ENCODE data around the gene F8A1. TPM values are rescaled to one million over a fixed set of nuclear protein-coding genes. Genes with fewer than 3 reads are reported as not detected.
"Not testable (repeated sequence)": the region's sequence is repeated elsewhere in the genome, so short reads cannot be mapped to it uniquely, and the experiment has no call there.

F8A1 gene
- total RNA-seq, 3 donors from 2014 or later, result 3.2 to 8.5 (median 7.6) TPM

DNA sequence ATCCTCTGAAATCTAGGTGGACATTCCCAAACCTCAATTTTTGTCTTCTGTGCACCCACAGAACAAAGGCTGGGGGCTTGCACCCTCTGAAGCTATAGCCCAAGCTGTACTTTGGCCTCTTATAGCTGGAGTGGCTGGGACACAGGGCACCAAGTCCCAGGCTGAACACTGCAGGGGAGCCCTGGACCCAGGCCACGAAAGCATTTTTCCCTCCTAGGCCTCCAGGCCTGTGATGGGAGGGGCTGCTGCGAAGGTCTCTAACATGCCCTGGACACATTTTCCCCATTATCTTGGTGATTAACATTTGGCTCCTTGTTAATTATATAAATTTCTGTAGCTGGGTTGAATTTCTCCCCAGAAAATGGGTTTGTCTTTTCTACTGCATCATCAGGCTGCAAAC, 27.9 kb downstream of the F8A1 start:
- TF ChIP-seq POLR2AphosphoS5 (IDR thresholded peaks at IDR 0.05), result no peak
- no peak for TF ChIP-seq POLR2A (IDR thresholded peaks at IDR 0.05)
- TF ChIP-seq, protein P1, sequence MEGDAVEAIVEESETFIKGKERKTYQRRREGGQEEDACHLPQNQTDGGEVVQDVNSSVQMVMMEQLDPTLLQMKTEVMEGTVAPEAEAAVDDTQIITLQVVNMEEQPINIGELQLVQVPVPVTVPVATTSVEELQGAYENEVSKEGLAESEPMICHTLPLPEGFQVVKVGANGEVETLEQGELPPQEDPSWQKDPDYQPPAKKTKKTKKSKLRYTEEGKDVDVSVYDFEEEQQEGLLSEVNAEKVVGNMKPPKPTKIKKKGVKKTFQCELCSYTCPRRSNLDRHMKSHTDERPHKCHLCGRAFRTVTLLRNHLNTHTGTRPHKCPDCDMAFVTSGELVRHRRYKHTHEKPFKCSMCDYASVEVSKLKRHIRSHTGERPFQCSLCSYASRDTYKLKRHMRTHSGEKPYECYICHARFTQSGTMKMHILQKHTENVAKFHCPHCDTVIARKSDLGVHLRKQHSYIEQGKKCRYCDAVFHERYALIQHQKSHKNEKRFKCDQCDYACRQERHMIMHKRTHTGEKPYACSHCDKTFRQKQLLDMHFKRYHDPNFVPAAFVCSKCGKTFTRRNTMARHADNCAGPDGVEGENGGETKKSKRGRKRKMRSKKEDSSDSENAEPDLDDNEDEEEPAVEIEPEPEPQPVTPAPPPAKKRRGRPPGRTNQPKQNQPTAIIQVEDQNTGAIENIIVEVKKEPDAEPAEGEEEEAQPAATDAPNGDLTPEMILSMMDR (IDR thresholded peaks at IDR 0.05), result no peak
- no peaks in the 10 kb centered on the region for H3K4me1 ChIP-seq
- H3K27me3 ChIP-seq, result no peaks in the 10 kb centered on the region
- no peak for DNase-seq (ENCODE audit: low spot score in 2 of 2)
- no peak overlapping the region for H3K27ac ChIP-seq
- peaks cover 0 to 21% of the 10 kb centered on the region in 2 donors for H3K9me3 ChIP-seq
- intact Hi-C loops (cut with DNase I; ENCODE audit: low total_unique reads), result no loop called here
- H3K36me3 ChIP-seq, result no peaks in the 10 kb centered on the region
- no peak overlapping the region for H3K4me3 ChIP-seq

DNA sequence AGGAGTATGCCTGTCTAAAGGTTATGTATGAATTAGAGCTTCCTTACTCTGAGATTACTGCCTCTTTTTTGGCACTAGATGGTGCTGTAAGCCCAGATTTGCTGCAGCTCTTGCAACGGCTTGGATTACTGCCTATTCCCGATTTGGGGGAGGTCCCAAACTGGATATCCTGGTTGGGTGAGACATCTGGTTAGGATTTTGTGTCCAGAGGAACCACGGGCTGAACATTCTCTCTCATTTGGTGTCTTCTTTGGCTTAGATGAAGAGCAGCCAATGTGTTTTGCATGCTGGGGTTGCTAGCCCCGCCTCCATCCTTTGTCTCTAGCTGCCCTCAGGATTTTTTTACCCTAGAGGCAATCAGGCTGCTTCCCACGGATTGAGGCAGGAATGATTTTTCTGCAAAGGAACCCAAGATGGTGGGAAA, 31.9 kb downstream of the F8A1 start:
- no peaks in the 10 kb centered on the region for H3K36me3 ChIP-seq
- no peaks in the 10 kb centered on the region for H3K4me1 ChIP-seq
- H3K4me3 ChIP-seq, result peak overlapping the region in 1 of 3 donors; percentile 34
- no peaks in the 10 kb centered on the region for H3K27me3 ChIP-seq
- H3K27ac ChIP-seq, result no peak overlapping the region
- H3K9me3 ChIP-seq, result peaks cover 0 to 6% of the 10 kb centered on the region in 2 donors
- TF ChIP-seq, protein P1 (IDR thresholded peaks at IDR 0.05), result peak in 2 of 3 donors; percentile 29 to 31
- TF ChIP-seq POLR2A (IDR thresholded peaks at IDR 0.05), result no peak
- DNase-seq (ENCODE audit: low spot score in 2 of 2), result peak; percentile 43 to 51
- intact Hi-C loops (cut with DNase I; ENCODE audit: low total_unique reads), result no loop called here

DNA sequence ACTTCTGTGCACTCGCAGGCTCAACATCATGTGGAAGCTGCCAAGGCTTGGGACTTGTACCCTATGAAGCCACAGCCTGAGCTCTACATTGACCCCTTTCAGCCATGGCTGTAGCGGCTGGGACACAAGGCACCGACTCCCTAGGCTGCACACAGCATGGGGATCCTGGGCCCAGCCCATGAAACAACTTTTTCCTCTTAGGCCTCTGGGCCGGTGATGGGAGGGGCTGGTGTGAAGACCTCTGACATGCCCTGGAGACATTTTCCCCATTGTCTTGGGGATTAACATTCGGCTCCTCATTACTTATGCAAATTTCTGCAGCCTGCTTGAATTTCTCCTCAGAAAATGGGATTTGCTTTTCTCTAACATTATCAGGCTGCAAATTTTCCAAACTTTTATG, 38.6 kb downstream of the F8A1 start:
- intact Hi-C loops (cut with DNase I; ENCODE audit: low total_unique reads), result not testable (repeated sequence)

More for the DNA sequence above, 38.6 kb downstream of the F8A1 start:
- H3K4me3 ChIP-seq; H3K9me3 ChIP-seq; H3K36me3 ChIP-seq; H3K27me3 ChIP-seq; H3K27ac ChIP-seq; DNase-seq (ENCODE audit: low spot score in 2 of 2); H3K4me1 ChIP-seq: not testable (repeated sequence)

Other genes starting within 250 kb of the F8A1 start
- not detected for gene CTAG2, start 232.8 kb upstream of the F8A1 start, total RNA-seq
- gene GAB3, start 135.3 kb upstream of the F8A1 start, total RNA-seq, result 1 to 10 TPM; 3.9 to 8.5 (median 5.3) TPM
- 10 to 100 TPM; 23.2 to 41.0 (median 40.5) TPM for gene DKC1, start 123.5 kb upstream of the F8A1 start, total RNA-seq
- 10 to 100 TPM; 19.3 to 55.4 (median 24.3) TPM for gene MPP1, start 80.9 kb upstream of the F8A1 start, total RNA-seq
- gene SMIM9, start 51.7 kb upstream of the F8A1 start, total RNA-seq, result not detected
- gene F8, start 136.4 kb downstream of the F8A1 start, total RNA-seq, result 10 to 100 TPM; 14.6 to 30.2 (median 16.1) TPM
- 10 to 100 TPM; 76.7 to 99.0 (median 81.0) TPM for gene FUNDC2, start 140.5 kb downstream of the F8A1 start, total RNA-seq
- 10 to 100 TPM; 18.7 to 27.2 (median 19.3) TPM for gene CMC4, start 184.8 kb downstream of the F8A1 start, total RNA-seq
- 1 to 10 TPM; 1.8 to 3.2 (median 2.3) TPM for gene MTCP1, start 184.8 kb downstream of the F8A1 start, total RNA-seq
- 10 to 100 TPM; 12.8 to 16.0 (median 13.1) TPM for gene BRCC3, start 185.2 kb downstream of the F8A1 start, total RNA-seq

Measured in breast epithelium (tissue), 4 donors.